WTC11 (cell line): ENCODE measurements around the gene FER. TPM values are rescaled to one million over a fixed set of nuclear protein-coding genes. Genes with fewer than 3 reads are reported as not detected.

Experiments used
- ATAC-seq: fragments of 200-7000 bp; cut with Tn5 transposase; 2 replicates; pipeline ENCODE4 v1.10.0; 2021; ENCODE audit warnings: mild to moderate bottlenecking, moderate library complexity
- CTCF ChIA-PET: fragments of 300-600 bp; sonication (Branson Sonifier 250); formaldehyde crosslinking; loops from one replicate; lab custom pipeline; 2021; ENCODE audit warnings: antibody characterized with exemption; lab: Charles Lee
- POLR2A ChIA-PET: fragments of 350-600 bp; sonication (Branson Sonifier 250); formaldehyde crosslinking; loops from one replicate; lab custom pipeline; 2021; ENCODE audit warnings: antibody characterized with exemption; lab: Charles Lee
- DNase-seq: peaks from one replicate; pipeline ENCODE4 v3.0.0; 2021; ENCODE audit warnings: low spot score
- H3K27ac Mint-ChIP-seq: 2 replicates; pipeline ENCODE4 v1.8.0; 2021; ENCODE audit warnings: mixed read lengths
- H3K27me3 Mint-ChIP-seq: 2 replicates; pipeline ENCODE4 v1.8.0; 2021; ENCODE audit warnings: low read depth, mild to moderate bottlenecking, moderate library complexity, mixed read lengths
- H3K36me3 Mint-ChIP-seq: 2 replicates; pipeline ENCODE4 v1.8.0; 2021; ENCODE audit warnings: mixed read lengths
- H3K4me1 Mint-ChIP-seq: 2 replicates; pipeline ENCODE4 v1.8.0; 2022; ENCODE audit warnings: mixed read lengths
- H3K4me3 Mint-ChIP-seq: 2 replicates; pipeline ENCODE4 v1.8.0; 2021; ENCODE audit warnings: mild to moderate bottlenecking, moderate library complexity, mixed read lengths
- H3K9me3 Mint-ChIP-seq: 2 replicates; pipeline ENCODE4 v1.8.0; 2021; ENCODE audit warnings: mixed read lengths
- AR ChIP-seq: fragments of 250-450 bp; sonication (Bioruptor Pico); IDR thresholded peaks from 2 replicates; pipeline ENCODE4 v1.9.0; 2021; ENCODE audit warnings: mild to moderate bottlenecking
- CREB1 ChIP-seq: sonication (generic); formaldehyde crosslinking; IDR thresholded peaks from 2 replicates; pipeline ENCODE4 v1.8.0; 2023; ENCODE audit warnings: mild to moderate bottlenecking, missing genetic modification reagents
- E2F1 ChIP-seq: sonication (generic); formaldehyde crosslinking; IDR thresholded peaks from 2 replicates; pipeline ENCODE4 v1.8.0; 2022; ENCODE audit warnings: mild to moderate bottlenecking, missing genetic modification reagents
- ELF4 ChIP-seq: sonication (generic); formaldehyde crosslinking; IDR thresholded peaks from 2 replicates; pipeline ENCODE4 v1.8.1; 2022; ENCODE audit warnings: low read depth, mild to moderate bottlenecking, moderate library complexity, missing genetic modification reagents
- ERG ChIP-seq: fragments of 250-450 bp; sonication (Bioruptor Pico); IDR thresholded peaks from 2 replicates; pipeline ENCODE4 v1.8.0; 2021; ENCODE audit warnings: mild to moderate bottlenecking
- ETV6 ChIP-seq: sonication (generic); formaldehyde crosslinking; IDR thresholded peaks from 2 replicates; pipeline ENCODE4 v1.8.1; 2022; ENCODE audit warnings: mild to moderate bottlenecking, missing genetic modification reagents
- JUN ChIP-seq: sonication (generic); formaldehyde crosslinking; IDR thresholded peaks from 2 replicates; pipeline ENCODE4 v1.8.0; 2023; ENCODE audit warnings: mild to moderate bottlenecking, missing genetic modification reagents
- KAT7 ChIP-seq: sonication (generic); formaldehyde crosslinking; IDR thresholded peaks from 2 replicates; pipeline ENCODE4 v1.8.1; 2023; ENCODE audit warnings: missing genetic modification reagents, mild to moderate bottlenecking, borderline replicate concordance
- MXD4 ChIP-seq: fragments of 250-450 bp; sonication (Bioruptor Pico); IDR thresholded peaks from 2 replicates; pipeline ENCODE4 v1.8.0; 2021; ENCODE audit warnings: mild to moderate bottlenecking, moderate library complexity, borderline replicate concordance
- SMAD3 ChIP-seq: sonication (generic); formaldehyde crosslinking; IDR thresholded peaks from 2 replicates; pipeline ENCODE4 v1.8.0; 2022; ENCODE audit warnings: missing genetic modification reagents, mild to moderate bottlenecking, borderline replicate concordance
- SOX15 ChIP-seq: fragments of 250-450 bp; sonication (Bioruptor Pico); IDR thresholded peaks from 2 replicates; pipeline ENCODE4 v1.9.0; 2021; ENCODE audit warnings: mild to moderate bottlenecking
- TCF7 ChIP-seq: sonication (generic); formaldehyde crosslinking; IDR thresholded peaks from 2 replicates; pipeline ENCODE4 v1.8.0; 2022; ENCODE audit warnings: mild to moderate bottlenecking, low read depth, missing genetic modification reagents, moderate library complexity
- TEAD4 ChIP-seq: sonication (generic); formaldehyde crosslinking; IDR thresholded peaks from 2 replicates; pipeline ENCODE4 v1.8.0; 2022; ENCODE audit warnings: mild to moderate bottlenecking, missing genetic modification reagents
- USF2 ChIP-seq: sonication (generic); formaldehyde crosslinking; IDR thresholded peaks from 2 replicates; pipeline ENCODE4 v1.8.1; 2023; ENCODE audit warnings: mild to moderate bottlenecking, missing genetic modification reagents, moderate library complexity
- ZMAT4 ChIP-seq: fragments of 250-450 bp; sonication (Bioruptor Pico); IDR thresholded peaks from 2 replicates; pipeline ENCODE4 v1.9.0; 2021; ENCODE audit warnings: mild to moderate bottlenecking
- ZNF219 ChIP-seq: sonication (generic); formaldehyde crosslinking; IDR thresholded peaks from 2 replicates; pipeline ENCODE4 v1.8.0; 2023; ENCODE audit warnings: missing genetic modification reagents, mild to moderate bottlenecking, borderline replicate concordance
- ZNF232 ChIP-seq: sonication (generic); formaldehyde crosslinking; IDR thresholded peaks from 2 replicates; pipeline ENCODE4 v1.8.0; 2022; ENCODE audit warnings: mild to moderate bottlenecking, missing genetic modification reagents
- ZNF317 ChIP-seq: sonication (generic); formaldehyde crosslinking; IDR thresholded peaks from 2 replicates; pipeline ENCODE4 v1.8.1; 2023; ENCODE audit warnings: low read depth, mild to moderate bottlenecking, moderate library complexity, missing genetic modification reagents, borderline replicate concordance
- ZNF512 ChIP-seq: sonication (generic); formaldehyde crosslinking; IDR thresholded peaks from 2 replicates; pipeline ENCODE4 v1.8.1; 2022; ENCODE audit warnings: missing genetic modification reagents, borderline replicate concordance
- ZNF532 ChIP-seq: fragments of 250-450 bp; sonication (Bioruptor Pico); IDR thresholded peaks from 2 replicates; pipeline ENCODE4 v1.9.0; 2021; ENCODE audit warnings: mild to moderate bottlenecking, borderline replicate concordance
- total RNA-seq: library from RNA; stranded (reverse); gene quantifications from 3 replicates; pipeline ENCODE4 v1.2.3, GENCODE V29; 2021

Gene FER
- total RNA-seq, 1 experiment from 2014 or later: 13.8 TPM

GRCh38 chr5:109083937-109084336 lies 336.2 kb downstream of the FER start:
- CTCF ChIA-PET: no interaction called here
- Mint-ChIP-seq H3K27ac (no peak overlapping the region), H3K9me3 (no peaks in the 10 kb centered on the region), H3K27me3 (no peaks in the 10 kb centered on the region), H3K36me3 (no peaks in the 10 kb centered on the region), H3K4me3 (no peak overlapping the region), H3K4me1 (peaks cover 9% of the 10 kb centered on the region)
- DNase-seq: no peak
- TF ChIP-seq ELF4 (no peak), E2F1 (CRISPR knock-in tag) (no peak), KAT7 (CRISPR knock-in tag) (no peak), TEAD4 (CRISPR knock-in tag) (no peak), ZNF317 (CRISPR knock-in tag) (no peak), ERG (CRISPR knock-in tag) (no peak), SMAD3 (no peak), JUN (CRISPR knock-in tag) (no peak), MXD4 (no peak), ZNF232 (no peak), CREB1 (no peak), USF2 (no peak), ZNF512 (no peak), ETV6 (CRISPR knock-in tag) (no peak), TCF7 (CRISPR knock-in tag) (no peak), ZMAT4 (no peak), SOX15 (CRISPR knock-in tag) (no peak), ZNF532 (CRISPR knock-in tag) (no peak), ZNF219 (CRISPR knock-in tag) (no peak), AR (CRISPR knock-in tag) (no peak)
- no peak for ATAC-seq
- POLR2A ChIA-PET: no interaction called here
